Measurements from ENCODE around the gene CBR4.

DNA sequence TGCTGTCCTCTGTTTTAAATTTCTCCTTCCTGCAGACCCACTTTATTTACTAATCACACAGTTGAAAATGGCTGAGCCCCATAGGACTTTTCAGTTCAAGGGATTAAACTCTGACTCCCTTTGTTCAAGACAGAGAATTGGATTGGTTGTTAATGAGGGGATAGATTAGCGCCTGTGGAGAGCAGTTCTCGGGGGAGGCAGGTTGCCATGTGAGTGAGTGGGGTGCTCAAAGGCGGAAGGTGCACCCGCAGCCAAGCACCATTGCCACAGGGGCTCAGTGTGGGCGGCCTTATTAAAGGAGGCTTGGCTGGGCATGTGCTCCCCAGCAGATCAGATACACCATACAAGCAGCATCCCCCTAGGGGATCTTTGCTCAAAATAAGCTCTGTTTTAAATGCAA, 7.9 kb upstream of the CBR4 start:
- TF ChIP-seq POLR2AphosphoS5 (IDR thresholded peaks at IDR 0.05; ENCODE audit: borderline replicate concordance, low read depth, low read length) (no peak), EZH2 (IDR thresholded peaks at IDR 0.05) (no peak)

Measured in SK-N-MC (cell line).